MM.1S (cell line): Measurements from ENCODE around the gene ITFG1.

Experiments used
- CTCF ChIP-seq: fragments of 300-600 bp; sonication (generic); IDR thresholded peaks from 2 replicates; pipeline ENCODE4 v1.5.1; 2016; ENCODE audit warnings: antibody characterized with exemption, low read length, mixed read lengths
- EZH2 ChIP-seq: fragments of 300-600 bp; sonication (generic); optimal IDR thresholded peaks from 2 replicates; pipeline ENCODE3; 2017; ENCODE audit warnings: low read depth, mild to moderate bottlenecking, antibody characterized with exemption, low read length, mixed read lengths
- EZH2phosphoT487 ChIP-seq: fragments of 300-600 bp; sonication (generic); IDR thresholded peaks from 2 replicates; pipeline ENCODE4 v1.6.1; 2018; ENCODE audit warnings: antibody characterized with exemption, low read length

GRCh38 chr16:47143677-47144558 is 316.9 kb downstream of the ITFG1 start, which contains the start of gene NETO2:
- TF ChIP-seq EZH2 (no peak), CTCF (peak; percentile 38), EZH2phosphoT487 (no peak)
